ENCODE measurements around the gene CCDC192. TPM values are rescaled to one million over a fixed set of nuclear protein-coding genes. Genes with fewer than 3 reads are reported as not detected.

The CCDC192 gene
- total RNA-seq, 1 donor from 2014 or later, result not detected

GRCh38 chr5:127931396-127931795 lies 228.2 kb downstream of the CCDC192 start:
- no peak overlapping the region for H3K27ac Mint-ChIP-seq
- DNase-seq (ENCODE audit: low spot score), result peak; percentile 20
- Histone ChIP-seq H3K9me3 (ENCODE audit: low read depth) (no peaks in the 10 kb centered on the region), H3K4me3 (no peak overlapping the region), H3K79me2 (ENCODE audit: low read depth) (no peaks in the 10 kb centered on the region), H3K36me3 (no peaks in the 10 kb centered on the region), H3K27ac (no peak overlapping the region), H3K27me3 (peaks cover 65% of the 10 kb centered on the region), H2AFZ (replicated peaks) (no peak overlapping the region), H3K9ac (no peak overlapping the region), H3K4me1 (peaks cover 30% of the 10 kb centered on the region), H4K20me1 (ENCODE audit: low read depth) (no peaks in the 10 kb centered on the region), H3K4me2 (no peak overlapping the region), H3F3A (ENCODE audit: low read depth) (peaks cover 9% of the 10 kb centered on the region)
- no peak for TF ChIP-seq EZH2 (IDR thresholded peaks at IDR 0.05)
- no peak for TF ChIP-seq EZH2phosphoT487 (IDR thresholded peaks at IDR 0.05)
- TF ChIP-seq CTCF (IDR thresholded peaks at IDR 0.05), result no peak
- H3K4me1 Mint-ChIP-seq, result peaks cover 14% of the 10 kb centered on the region
- H3K9me3 Mint-ChIP-seq, result peaks cover 9% of the 10 kb centered on the region
- H3K27me3 Mint-ChIP-seq (ENCODE audit: insufficient read depth, low read depth), result no peaks in the 10 kb centered on the region
- no peak overlapping the region for H3K4me3 Mint-ChIP-seq
- no peaks in the 10 kb centered on the region for H3K36me3 Mint-ChIP-seq

GRCh38 chr5:127933348-127933747 lies 230.2 kb downstream of the CCDC192 start:
- Mint-ChIP-seq H3K36me3 (no peaks in the 10 kb centered on the region), H3K27ac (no peak overlapping the region), H3K27me3 (ENCODE audit: insufficient read depth, low read depth) (peaks cover 3% of the 10 kb centered on the region), H3K4me1 (peaks cover 14% of the 10 kb centered on the region), H3K4me3 (no peak overlapping the region), H3K9me3 (peaks cover 7% of the 10 kb centered on the region)
- H3K4me2 ChIP-seq, result no peak overlapping the region
- no peak for TF ChIP-seq CTCF (IDR thresholded peaks at IDR 0.05)
- no peak overlapping the region for H3K4me3 ChIP-seq
- H3K9ac ChIP-seq, result no peak overlapping the region
- no peak for DNase-seq (ENCODE audit: low spot score)
- H2AFZ ChIP-seq (replicated peaks), result no peak overlapping the region
- H3K36me3 ChIP-seq, result no peaks in the 10 kb centered on the region
- H3F3A ChIP-seq (ENCODE audit: low read depth), result peaks cover 9% of the 10 kb centered on the region
- H4K20me1 ChIP-seq (ENCODE audit: low read depth), result no peaks in the 10 kb centered on the region
- H3K4me1 ChIP-seq, result peaks cover 30% of the 10 kb centered on the region
- no peaks in the 10 kb centered on the region for H3K9me3 ChIP-seq (ENCODE audit: low read depth)
- H3K27me3 ChIP-seq, result peaks cover 85% of the 10 kb centered on the region
- no peak overlapping the region for H3K27ac ChIP-seq
- H3K79me2 ChIP-seq (ENCODE audit: low read depth), result no peaks in the 10 kb centered on the region

DNA sequence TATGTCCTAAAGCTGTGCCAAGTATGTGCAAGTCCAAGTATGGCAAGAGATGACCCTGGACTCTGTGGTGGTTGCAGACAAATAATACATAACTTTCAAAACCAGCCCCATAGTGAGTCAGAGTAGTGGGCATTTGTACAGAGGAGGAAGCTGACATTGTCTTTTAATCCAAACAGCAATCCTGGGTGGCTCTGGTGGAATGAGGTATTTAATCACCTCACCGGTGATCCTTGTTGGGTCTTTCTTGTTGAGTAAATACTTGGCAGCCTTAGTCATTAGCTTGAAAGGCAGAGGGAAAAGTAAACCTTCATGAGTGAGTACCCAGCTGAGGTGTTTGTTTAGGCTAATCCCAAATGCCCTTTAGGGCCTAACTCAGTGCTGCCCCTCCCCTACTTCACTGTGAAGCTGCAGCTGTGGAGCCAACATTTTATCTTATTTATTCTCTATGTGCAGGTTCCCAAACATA lies 231.6 kb downstream of the CCDC192 start:
- H3K36me3 ChIP-seq, result no peaks in the 10 kb centered on the region
- Mint-ChIP-seq H3K27ac (no peak overlapping the region), H3K27me3 (ENCODE audit: insufficient read depth, low read depth) (peaks cover 3% of the 10 kb centered on the region), H3K9me3 (peaks cover 5% of the 10 kb centered on the region), H3K36me3 (peaks cover 2% of the 10 kb centered on the region), H3K4me1 (peaks cover 16% of the 10 kb centered on the region), H3K4me3 (no peak overlapping the region)
- no peaks in the 10 kb centered on the region for H3K9me3 ChIP-seq (ENCODE audit: low read depth)
- peaks cover 9% of the 10 kb centered on the region for H3F3A ChIP-seq (ENCODE audit: low read depth)
- no peaks in the 10 kb centered on the region for H4K20me1 ChIP-seq (ENCODE audit: low read depth)
- TF ChIP-seq EZH2 (IDR thresholded peaks at IDR 0.05), result no peak
- peak; percentile 30 for TF ChIP-seq CTCF (IDR thresholded peaks at IDR 0.05)
- peak; percentile 91 for TF ChIP-seq EZH2phosphoT487 (IDR thresholded peaks at IDR 0.05)
- no peak overlapping the region for H3K4me3 ChIP-seq
- peak overlapping the region; percentile 16 for H3K4me2 ChIP-seq
- H3K9ac ChIP-seq, result no peak overlapping the region
- DNase-seq (ENCODE audit: low spot score), result peak; percentile 78
- peaks cover 96% of the 10 kb centered on the region for H3K27me3 ChIP-seq
- no peak overlapping the region for H2AFZ ChIP-seq (replicated peaks)
- no peaks in the 10 kb centered on the region for H3K79me2 ChIP-seq (ENCODE audit: low read depth)
- H3K27ac ChIP-seq, result no peak overlapping the region
- peaks cover 30% of the 10 kb centered on the region for H3K4me1 ChIP-seq
